Adrenal gland (tissue), 5 donors: ENCODE data around the gene CBFA2T3.

Experiments used
- POLR2A ChIP-seq, 2 donors: fragments of 450-650 bp; IDR thresholded peaks; one replicate each; pipeline ENCODE4 v1.6.1; 2017; ENCODE audit warnings: antibody characterized with exemption in 2 of 2, mild to moderate bottlenecking in 2 of 2, moderate library complexity in 1 of 2
- TF ChIP-seq, protein P1 (sequence below), 6 experiments: fragments of 450-650 bp in 4 of 6; fragments of 200-600 bp in 2 of 6; sonication (generic) in 1 of 6; IDR thresholded peaks; 1 replicate in 5 of 6; 2 replicates in 1 of 6; pipeline versions ENCODE4 v1.5.1 to v1.8.0; 2016 to 2021; ENCODE audit warnings: antibody characterized with exemption in 6 of 6, mild to moderate bottlenecking in 2 of 6, moderate library complexity in 1 of 6
- donor health status: DM: no; HTN: no; CAD: no.

DNA sequence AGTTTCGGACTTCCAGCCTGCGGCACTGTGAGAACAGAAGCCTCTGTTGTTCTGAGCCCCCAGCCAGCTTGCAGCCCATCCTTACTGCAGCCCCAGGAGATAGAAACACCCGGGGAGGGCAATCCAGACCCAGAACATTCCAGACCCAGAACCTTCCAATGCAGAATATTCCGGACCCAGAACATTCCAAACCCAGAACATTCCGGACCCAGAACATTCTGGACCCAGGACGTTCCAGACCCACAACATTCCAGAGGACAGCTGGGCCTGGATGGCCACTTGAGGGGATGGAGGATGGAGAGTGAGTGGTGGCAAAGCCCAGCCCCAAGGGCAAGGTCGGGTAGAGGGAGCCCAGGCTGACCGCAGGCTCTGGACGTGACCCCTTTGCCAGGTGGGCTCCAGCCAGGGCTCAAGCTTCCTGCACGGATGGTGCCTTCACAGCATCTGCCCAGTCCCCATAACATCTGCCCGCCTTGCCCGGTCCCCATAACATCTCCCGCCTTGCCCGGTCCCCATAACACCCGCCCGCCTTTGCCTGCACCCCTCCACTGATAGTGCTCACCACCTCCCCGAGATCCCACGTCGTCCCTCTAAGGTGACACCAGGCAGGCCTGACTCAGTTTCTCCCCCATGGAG lies 3.5 kb downstream of the CBFA2T3 start:
- TF ChIP-seq, protein P1, sequence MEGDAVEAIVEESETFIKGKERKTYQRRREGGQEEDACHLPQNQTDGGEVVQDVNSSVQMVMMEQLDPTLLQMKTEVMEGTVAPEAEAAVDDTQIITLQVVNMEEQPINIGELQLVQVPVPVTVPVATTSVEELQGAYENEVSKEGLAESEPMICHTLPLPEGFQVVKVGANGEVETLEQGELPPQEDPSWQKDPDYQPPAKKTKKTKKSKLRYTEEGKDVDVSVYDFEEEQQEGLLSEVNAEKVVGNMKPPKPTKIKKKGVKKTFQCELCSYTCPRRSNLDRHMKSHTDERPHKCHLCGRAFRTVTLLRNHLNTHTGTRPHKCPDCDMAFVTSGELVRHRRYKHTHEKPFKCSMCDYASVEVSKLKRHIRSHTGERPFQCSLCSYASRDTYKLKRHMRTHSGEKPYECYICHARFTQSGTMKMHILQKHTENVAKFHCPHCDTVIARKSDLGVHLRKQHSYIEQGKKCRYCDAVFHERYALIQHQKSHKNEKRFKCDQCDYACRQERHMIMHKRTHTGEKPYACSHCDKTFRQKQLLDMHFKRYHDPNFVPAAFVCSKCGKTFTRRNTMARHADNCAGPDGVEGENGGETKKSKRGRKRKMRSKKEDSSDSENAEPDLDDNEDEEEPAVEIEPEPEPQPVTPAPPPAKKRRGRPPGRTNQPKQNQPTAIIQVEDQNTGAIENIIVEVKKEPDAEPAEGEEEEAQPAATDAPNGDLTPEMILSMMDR (IDR thresholded peaks at IDR 0.05), result no peak
- no peak for TF ChIP-seq POLR2A (IDR thresholded peaks at IDR 0.05)
